ENCODE data around the gene HPCAL1.

The HPCAL1 gene

DNA sequence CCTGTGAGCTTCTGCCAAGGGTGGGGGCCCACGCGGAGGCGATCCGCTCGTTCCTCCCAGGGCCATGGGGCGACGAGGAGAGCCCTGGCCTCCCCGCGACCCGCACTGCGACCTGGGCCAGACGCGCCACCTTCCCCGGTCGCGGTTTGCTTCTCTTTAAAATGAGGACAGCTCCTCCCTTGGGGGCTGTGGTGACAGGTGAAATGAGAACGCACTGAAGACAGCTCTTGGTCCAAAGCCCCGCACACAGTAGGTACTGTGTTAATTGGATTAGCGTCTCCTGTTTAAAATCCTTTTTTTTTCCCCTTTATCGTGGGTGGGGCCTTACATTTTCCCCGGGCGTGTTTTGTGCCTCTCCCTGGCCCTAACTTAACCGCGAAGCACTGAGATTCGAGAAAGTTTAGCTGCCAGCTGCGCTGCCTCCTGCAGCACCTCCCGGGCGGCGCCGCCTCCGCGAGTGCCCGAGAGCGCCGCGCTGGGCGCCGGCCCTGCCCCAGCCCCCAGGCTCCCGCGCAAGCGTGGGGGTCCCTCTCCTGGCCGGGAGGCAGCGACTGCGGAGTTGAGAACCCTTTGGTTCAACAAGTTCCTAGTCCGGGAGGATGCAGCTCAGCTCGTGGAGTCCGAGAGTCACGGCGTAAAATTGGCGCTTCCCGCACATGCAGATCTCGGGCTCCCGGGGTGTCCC, 1.1 kb downstream of the HPCAL1 start:
- DNase-seq (ENCODE audit: low read depth) = no peak

DNA sequence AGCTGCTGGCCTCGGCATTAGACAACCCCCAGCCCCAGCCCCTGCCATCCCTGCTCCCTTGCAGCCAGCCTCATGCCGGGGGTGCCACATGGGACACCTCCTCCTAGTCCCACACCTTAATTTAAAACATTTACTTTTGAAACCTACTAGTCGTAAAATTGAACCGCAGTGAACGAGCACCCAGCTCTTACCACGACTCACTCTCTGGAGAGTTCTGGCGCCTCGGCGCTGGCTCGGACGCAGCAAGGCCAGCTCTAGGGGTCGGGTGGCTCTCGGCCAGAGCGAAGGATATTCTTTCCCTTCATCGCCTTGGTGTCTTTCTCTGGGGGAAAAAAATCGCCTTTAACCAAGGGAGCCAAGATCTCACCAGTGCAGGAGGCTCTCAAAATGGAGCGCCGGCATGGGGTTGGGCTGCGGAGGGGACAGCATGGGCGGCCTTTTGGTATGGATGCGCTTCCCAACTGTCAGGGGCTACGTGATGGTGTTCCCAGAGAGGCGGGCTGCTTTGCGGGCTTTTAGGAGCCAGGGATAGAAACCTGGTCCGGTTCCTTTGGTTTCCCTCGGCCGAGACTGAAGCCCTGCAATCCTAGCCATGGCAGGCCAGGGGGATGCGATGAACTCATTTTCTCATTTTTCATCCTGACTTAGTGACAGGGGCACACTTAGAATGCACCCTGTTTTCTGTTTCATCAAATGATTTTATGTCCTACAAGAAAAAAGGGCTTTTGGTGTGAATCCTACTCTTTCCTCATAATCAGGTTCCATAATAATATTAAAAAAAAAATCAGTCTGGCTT, 2.0 kb downstream of the HPCAL1 start:
- no peak for DNase-seq (ENCODE audit: low read depth)

DNA sequence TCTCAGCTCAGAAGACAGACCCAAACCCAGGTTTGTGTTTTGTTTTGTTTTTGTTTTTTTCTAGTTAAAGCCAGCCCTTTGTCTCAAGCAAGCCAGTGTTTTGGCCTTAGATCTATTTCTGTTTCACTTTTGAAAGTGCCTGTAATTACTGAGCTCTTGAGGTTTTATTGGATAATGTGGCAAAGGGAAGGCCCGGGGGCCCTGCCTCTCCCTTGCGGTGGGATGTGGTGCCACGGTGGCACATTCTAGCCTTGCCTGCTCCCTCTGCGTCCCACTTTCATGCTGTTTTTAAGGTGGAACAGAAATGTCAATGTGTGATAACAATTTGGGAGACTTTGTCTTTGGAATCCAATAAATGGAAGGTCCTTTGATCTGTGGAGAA, 2.5 kb downstream of the HPCAL1 start:
- no peak for DNase-seq (ENCODE audit: low read depth)

DNA sequence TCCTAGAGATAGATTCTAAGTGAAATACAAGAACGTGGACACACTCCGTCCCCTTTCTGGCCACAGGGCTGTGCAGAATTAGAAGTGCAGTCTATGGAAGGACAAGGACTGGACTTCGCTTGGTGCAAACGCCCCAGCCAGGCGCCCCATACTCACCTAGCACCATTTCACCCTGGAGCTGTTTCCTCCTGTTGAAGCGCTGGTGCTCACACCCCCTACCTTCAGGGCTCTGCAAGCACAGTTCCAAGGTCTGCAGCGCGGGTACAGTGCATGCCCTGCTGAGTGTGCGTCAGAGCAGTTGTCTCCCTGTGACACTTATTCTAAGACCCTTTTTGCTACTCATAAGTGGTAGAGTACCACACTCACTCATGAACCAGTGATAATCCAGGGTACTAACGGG, 3.0 kb downstream of the HPCAL1 start:
- DNase-seq (ENCODE audit: low read depth) = no peak

DNA sequence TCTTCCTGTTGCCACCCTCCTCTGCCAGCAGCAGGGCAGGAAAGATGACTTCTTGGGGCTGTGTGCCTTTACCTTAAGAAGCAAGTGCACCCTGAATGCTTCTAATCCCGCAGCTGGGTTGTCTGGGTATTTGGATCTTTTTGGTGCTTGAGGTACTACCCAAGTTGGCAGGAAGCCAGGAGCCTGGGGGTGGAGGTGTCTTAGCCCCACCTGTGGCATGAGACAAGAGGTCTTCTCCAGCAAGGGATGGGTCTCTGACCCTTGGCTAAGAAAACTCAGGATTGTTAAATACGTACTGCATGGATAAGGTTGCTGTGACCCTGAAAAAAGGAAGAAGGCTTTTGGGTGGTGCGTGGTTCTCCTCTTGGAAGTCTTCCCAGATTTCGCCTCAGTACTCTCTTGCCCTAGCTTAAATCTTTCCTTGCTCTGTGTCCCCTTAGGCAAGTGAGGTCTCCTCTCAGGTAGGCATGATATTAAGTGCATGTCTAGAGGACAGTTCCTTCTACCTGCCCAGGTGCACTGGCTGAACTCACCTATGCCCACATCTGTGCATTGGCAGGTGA, 4.3 kb downstream of the HPCAL1 start:
- DNase-seq (ENCODE audit: low read depth) = no peak

DNA sequence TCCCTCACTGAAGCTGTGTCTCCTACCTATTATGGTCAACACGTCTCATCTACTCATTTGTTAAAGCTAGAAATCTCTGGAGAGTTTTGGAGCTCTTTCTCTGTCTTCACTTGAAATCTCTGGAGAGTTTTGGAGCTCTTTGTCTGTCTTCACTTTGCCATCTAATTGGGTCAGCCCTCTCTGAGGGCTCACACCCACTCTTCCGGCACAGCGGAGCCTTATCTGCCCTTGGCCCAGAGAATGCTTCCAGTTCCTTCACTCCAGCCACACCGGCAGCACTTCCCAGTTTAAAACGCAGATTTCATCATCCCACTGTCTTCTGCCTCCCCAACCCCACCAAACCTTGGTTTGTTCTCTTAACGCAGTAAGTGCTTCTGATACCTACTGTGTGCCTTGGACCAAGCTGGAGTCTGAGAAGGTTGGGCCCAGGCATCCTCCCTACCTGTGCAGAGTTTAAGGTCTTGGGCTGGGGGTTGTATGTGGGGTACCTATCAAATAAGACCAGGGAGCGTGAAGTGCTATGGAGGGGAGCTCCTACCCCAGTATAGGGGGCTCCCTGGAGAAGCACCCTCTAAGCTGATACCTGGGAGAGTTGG, 5.0 kb downstream of the HPCAL1 start:
- DNase-seq (ENCODE audit: low read depth) = no peak

DNA sequence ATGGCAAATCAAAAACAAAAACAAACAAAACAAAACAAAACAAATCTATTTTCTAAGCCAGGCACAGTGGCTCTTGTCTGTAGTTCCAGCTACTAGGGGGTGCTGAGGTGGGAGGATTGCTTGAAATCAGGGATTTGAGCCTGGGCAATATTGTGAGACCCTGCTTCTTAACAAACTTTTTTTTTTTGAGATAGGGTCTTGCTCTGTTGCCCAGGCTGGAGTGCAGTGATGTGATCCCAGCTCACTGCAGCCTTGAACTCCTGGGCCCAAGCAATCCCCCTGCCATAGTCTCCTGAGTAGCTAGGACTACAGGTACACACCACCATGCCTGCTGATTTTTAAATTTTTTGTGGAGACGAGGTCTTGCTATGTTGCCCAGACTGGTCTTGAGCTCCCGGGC, 6.2 kb downstream of the HPCAL1 start:
- no peak for DNase-seq (ENCODE audit: low read depth)

DNA sequence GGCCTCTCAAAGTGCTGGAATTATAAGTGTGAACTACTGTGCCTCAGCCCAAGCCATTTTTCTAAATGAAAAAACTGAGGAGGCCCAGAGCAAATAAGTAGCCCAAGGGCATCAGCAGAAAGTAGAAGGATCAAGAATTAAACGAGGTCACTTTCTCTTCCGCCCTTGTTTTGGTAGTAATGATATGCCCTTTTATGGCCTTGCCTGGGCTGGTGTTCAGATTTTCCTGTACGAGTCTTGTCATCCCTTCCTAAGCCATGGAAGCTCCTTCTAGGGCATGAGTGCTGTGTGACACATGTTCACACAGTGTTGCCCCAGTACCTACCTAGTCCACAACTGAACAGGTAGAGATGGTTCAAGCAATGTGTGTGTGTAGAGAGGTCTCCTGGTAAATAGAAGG, 6.6 kb downstream of the HPCAL1 start:
- DNase-seq (ENCODE audit: low read depth) = no peak

DNA sequence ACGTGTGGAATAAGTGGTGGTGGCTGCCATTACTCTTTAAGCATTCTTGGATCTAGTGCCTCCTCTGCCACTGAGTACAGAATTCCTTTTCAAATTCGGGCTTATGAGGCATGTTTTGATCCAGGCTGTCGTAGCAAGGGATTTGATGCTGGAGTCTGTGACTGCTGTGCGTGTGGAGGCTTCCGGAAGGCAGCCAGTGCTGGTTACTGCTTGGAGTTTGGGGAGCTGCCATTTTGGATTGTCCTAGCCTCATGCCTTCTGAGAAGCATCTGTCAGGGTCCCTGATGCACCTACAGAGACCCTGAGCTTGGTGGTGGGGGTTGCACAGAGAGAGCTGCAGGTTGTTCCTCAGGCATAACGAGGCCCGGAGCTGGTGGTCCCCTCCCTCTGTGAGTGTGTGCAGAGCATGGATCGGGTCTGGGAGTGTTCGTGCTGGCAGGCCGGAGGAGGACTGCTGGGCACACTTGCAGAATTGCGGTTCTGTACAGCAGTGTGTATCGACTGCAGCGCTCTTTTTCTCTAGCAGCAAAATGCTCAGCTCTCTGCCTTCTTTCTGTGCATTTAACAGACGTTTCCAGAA, 7.7 kb downstream of the HPCAL1 start:
- no peak for DNase-seq (ENCODE audit: low read depth)

DNA sequence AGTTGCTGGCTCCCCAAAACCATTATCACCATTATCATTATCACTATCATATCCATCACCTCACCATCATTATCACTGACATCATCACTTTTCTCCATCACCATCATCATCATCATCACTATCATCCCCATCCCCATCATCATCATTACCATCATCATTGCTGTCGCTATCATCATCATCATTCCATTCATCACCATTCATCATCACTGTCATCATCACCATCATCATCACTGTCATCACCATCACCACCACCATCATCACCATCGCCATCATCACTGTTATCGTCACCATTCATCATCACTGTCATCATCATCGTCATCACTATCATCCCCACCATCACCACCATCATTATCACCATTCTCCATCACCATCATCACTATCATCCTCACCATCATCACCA, 9.0 kb downstream of the HPCAL1 start:
- no peak for DNase-seq (ENCODE audit: low read depth)

DNA sequence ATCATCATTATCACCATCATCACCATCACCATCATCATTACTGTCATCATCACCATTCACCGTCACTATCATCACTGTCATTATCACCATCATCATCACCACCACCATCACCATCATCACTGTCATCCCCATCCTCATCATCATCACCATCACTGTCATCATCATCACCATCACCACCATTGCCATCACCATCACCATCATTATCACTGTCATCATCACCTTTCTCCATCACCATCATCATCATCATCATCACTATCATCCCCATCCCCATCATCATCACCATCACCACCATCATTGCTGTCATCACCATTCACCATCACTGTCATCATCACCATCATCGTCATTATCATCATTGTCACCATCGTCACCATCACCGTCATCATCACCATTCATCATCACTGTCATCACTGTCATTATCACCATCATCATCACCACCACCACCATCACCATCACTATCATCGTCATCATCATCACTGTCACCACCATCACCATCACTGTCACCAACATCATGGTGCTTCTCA, 9.8 kb downstream of the HPCAL1 start:
- no peak for DNase-seq (ENCODE audit: low read depth)

DNA sequence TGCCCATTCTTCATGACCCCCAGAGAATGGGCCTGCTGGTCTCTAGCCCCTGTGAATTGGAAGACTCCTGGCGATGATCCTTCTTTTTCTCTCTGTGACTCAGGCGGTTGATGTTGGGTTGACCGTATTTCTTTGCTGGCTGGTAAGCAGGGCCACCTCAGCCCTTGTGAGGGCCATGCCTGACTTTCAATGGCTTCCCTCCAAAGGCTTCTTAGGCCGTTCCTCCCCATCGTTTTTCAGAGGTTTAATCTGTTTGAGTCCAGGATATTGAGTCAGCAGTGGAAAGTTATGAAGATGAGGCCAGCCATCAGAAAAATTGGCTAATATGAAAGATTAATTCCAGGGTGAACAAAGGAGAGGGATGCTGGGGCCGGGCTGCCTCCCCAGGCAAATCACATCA, 13.6 kb downstream of the HPCAL1 start:
- no peak for DNase-seq (ENCODE audit: low read depth)

DNA sequence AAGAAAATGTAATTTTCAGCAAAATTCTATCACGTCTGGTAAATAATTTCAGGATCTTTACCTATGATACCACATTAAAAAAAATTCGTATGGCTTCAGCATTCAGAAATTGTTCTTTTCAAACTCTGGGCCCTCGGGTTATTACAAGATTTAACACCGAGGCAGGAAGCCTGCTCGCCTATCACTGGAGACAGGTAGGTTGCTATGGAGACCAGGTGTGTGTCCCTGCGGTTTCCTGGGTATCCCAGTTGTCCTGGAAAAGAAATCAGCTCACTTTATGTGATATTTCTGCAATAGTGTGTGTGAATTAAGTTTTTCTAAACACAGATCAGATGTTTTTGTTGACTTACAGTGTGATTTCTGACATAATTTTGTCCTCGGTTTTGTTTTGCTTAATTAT, 14.2 kb downstream of the HPCAL1 start:
- no peak for DNase-seq (ENCODE audit: low read depth)

DNA sequence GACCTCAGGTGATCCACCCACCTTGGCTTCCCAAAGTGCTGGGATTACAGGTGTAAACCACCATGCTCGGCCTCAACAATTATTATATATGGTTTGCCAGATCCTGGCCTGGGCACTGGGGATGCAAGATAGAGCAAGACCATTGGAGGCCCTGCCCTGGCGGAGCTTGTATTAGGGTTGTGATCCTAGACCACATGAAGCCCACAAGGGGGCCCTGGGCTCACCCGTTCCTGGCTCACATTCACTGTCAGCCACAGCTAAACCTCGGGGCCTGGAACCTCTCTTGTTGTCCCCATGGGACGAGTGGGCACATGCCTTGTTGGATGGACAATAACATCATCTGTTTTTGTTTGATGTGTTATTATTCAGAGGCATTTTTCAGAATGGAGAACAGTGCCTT, 14.9 kb downstream of the HPCAL1 start:
- no peak for DNase-seq (ENCODE audit: low read depth)

DNA sequence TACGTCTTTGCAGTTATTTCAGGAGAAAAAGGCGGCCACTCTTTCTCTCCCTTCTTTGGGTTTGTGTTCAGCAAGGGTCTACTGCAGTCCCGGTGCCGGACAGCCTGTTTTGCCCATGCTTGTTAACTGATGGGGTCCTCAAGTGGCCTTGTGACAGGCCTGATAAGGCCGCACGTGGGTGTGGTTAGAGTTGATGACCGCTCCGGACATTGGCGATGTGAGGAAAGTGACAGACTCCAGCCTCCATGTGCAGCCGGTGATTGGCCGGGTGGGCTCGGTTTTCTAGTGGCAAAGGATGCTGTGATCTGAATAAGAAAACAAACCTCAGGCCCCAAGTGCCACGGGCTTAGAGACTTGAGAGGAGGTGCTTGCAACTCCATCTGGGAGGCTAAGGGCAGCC, 15.6 kb downstream of the HPCAL1 start:
- no peak for DNase-seq (ENCODE audit: low read depth)

DNA sequence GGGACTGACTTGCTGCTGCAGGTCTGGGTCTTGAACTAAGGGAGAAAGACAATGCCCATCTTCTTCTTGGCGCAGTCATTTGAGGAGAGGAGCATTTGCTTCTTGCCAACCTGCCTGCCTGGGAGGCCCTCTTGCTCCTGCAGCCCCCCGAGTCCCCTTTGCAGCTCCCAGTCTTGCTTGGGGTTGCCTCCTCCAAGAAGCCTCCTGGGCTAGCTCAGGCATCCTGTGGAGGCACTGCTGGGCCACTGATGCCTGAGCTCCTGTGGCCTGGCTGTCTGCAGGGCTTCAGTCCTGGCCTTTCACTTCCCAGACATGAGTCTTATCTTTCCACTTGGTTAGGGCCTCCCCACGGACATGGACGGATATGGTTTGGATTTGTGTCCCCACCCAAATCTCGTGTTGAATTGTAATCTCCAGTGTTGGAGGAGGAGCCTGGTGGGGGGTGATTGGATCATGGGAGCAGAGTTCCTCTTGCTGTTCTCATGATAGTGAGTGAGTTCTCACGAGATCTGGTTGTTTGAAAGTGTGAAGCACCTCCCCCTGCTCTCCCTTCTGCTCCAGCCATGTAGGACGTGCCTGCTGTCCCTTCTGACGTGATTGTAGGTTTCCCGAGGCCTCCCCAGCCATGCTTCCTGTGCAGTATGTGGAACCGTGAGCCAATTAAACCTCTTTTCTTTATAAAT, 17.3 kb downstream of the HPCAL1 start:
- no peak for DNase-seq (ENCODE audit: low read depth)

DNA sequence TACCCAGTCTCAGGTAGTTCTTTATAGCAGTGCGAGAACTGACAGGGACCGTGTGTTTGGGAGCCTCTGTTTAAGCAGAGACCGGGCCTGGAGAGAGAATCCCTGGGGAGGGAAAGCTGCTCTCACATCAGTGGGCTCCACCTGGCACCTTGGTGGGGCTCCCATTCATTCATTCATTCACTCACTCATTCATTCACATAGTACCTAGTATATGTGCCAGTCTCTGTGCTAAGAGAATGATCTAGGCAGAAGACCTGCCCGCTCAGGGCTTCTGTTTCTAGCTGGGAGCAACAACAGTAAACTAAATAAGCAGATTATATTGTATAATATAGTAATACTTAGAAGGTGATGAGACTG, 17.8 kb downstream of the HPCAL1 start:
- DNase-seq (ENCODE audit: low read depth) = no peak

DNA sequence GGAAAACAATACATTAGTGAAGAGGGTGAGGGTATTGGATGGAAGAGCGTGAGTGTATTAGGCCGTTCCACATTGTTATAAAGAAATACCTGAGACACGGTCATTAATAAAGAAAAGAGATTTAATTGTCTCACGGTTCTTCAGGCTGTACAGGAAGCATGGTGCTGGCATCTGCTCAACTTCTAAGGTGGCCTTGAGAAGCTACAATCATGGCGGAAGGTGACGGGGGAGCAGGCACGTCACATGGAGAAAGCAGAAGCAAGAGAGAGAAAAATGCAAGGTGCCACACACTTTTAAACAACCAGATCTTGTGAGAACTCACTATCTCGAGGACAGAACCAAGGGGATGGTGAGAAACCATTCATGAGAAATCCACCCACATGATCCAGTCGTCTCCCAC, 18.2 kb downstream of the HPCAL1 start:
- DNase-seq (ENCODE audit: low read depth) = no peak

DNA sequence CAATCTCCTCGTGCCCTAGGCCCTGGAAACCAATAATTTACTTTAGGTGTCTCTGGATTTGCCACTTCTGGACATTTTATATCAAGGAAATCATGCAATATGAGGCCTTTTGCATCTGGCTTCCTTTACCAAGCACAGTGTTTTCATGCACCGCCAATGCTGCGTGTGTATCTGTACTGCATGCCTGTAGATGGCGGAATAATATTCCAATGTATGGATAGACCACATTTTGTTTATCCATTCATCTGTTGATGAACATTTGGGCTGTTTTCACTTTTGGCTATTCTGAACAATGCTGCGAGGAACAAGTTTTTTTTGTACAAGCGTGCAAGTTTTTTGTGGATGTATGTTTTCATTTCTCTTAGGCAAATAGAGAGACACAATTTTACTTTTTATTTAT, 18.9 kb downstream of the HPCAL1 start:
- DNase-seq (ENCODE audit: low read depth) = no peak

DNA sequence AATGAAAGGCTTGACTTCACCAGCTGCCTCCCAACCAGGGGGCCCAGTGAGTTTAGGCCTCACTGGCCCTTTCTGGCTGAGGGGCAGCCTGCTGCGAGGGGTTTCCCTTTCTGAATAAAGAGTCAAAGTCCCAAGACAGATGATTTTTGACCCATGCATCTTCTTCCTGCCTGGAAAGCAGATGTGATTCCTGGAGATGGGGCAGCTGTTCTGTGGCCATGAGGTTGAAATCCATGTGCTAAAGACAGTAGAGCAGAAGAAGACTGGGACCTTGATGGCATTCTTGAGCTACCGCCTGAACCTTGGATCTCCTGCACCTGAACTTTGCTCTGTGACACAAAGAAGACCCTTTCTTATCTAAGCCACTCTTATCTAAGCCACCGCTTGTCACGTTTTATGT, 19.8 kb downstream of the HPCAL1 start:
- DNase-seq (ENCODE audit: low read depth) = no peak

DNA sequence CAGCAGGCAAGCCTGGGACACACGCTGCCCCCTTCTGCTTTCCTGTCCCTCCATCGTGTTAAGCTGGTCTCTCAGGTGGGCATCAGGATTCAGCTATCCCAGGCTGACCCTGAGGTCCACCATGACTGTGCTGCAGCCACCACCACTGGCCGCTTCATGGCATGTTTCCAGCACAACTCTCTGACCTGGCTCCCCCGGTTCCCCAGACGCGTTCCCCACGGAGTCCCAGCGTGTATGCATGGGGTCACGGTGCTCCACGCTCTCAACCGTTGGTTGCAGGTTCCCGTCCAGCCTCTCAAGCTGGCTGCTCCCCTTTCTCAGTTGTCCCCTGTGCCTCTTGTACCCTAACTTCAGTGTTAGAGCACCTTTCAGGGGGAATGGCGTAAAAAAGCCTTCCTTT, 20.3 kb downstream of the HPCAL1 start:
- DNase-seq (ENCODE audit: low read depth) = no peak

DNA sequence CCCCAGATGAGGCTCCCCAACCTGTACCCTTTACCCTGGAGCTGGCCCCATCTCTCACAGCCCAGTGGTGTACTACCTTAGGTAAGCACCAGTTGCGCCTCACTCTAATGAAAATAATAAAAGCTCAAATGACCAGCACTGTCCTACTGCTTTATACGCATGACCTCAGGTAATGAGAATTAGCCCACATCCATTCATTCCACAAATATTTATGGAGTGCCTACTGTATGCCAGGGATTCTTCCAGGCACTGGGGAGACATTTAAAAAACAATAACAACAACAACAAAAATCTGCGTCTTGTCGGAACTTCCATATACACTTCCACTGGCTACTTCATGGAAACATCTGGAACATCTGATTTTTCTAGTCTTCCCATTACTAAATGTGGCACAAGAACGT, 20.8 kb downstream of the HPCAL1 start:
- DNase-seq (ENCODE audit: low read depth) = no peak
